Astrocyte (in vitro differentiated cells and primary cell): ENCODE results near the gene CIAPIN1.

Experiments
- CTCF ChIP-seq: IDR thresholded peaks from 2 replicates; pipeline ENCODE4 v1.5.1; 2011; ENCODE audit warnings: low read depth, mild to moderate bottlenecking, inconsistent platforms, low read length, moderate library complexity; ENCODE audit not compliant: insufficient read depth
- EZH2 ChIP-seq: IDR thresholded peaks from 2 replicates; pipeline ENCODE4 v1.6.1; 2012; ENCODE audit warnings: mild to moderate bottlenecking, low read length, inconsistent platforms; ENCODE audit not compliant: insufficient read depth

GRCh38 chr16:57486858-57487834 is 40.0 kb upstream of the CIAPIN1 start:
- no peak for TF ChIP-seq CTCF
- no peak for TF ChIP-seq EZH2
